H1 (cell line): Measurements from ENCODE around the gene CEP290. TPM values are rescaled to one million over a fixed set of nuclear protein-coding genes. Genes with fewer than 3 reads are reported as not detected.

ENCODE experiments used
- CTCF ChIA-PET: fragments of 300-600 bp; sonication (Branson Sonifier 250); formaldehyde crosslinking; loops from one replicate; lab custom pipeline; 2021; ENCODE audit not compliant: partially characterized antibody; lab: Charles Lee
- POLR2A ChIA-PET: fragments of 300-600 bp; sonication (Branson Sonifier 250); formaldehyde crosslinking; loops from one replicate; lab custom pipeline; 2021; ENCODE audit warnings: inconsistent platforms; ENCODE audit not compliant: partially characterized antibody; lab: Charles Lee
- DNase-seq, 2 experiments: peaks; one replicate each; pipeline versions ENCODE4 v3.0.0 to v3.0.0-alpha.2; 2010 to 2022; ENCODE audit warnings: low spot score in 2 of 2, low read depth in 1 of 2, mixed read lengths in 1 of 2
- FAIRE-seq: peaks from 2 replicates; lab custom pipeline; 2011; peaks lifted over from hg19 to GRCh38; lab: Jason Lieb, UNC
- H2AFZ ChIP-seq: 2 replicates; pipeline ENCODE4 v1.8.1; 2012; ENCODE audit warnings: low read length, inconsistent platforms
- H2AK5ac ChIP-seq: 2 replicates; pipeline ENCODE4 v1.6.1; 2013; ENCODE audit warnings: low read depth, low read length
- H2BK120ac ChIP-seq: replicated peaks from 2 replicates; pipeline ENCODE3; 2013; ENCODE audit warnings: low read depth, low read length, inconsistent platforms
- H2BK12ac ChIP-seq: 2 replicates; pipeline ENCODE4 v1.6.1; 2013; ENCODE audit warnings: low read depth, low read length
- H2BK15ac ChIP-seq: 2 replicates; pipeline ENCODE4 v1.6.1; 2013; ENCODE audit warnings: low read length
- H2BK20ac ChIP-seq: 2 replicates; pipeline ENCODE4 v1.6.1; 2013; ENCODE audit warnings: low read length
- H2BK5ac ChIP-seq: 2 replicates; pipeline ENCODE4 v1.6.1; 2013; ENCODE audit warnings: low read depth, low read length
- H3K14ac ChIP-seq: 2 replicates; pipeline ENCODE4 v1.6.1; 2013; ENCODE audit warnings: inconsistent platforms; ENCODE audit not compliant: insufficient read length
- H3K18ac ChIP-seq: 2 replicates; pipeline ENCODE4 v1.6.1; 2013; ENCODE audit warnings: low read length; ENCODE audit errors: extremely low read depth
- H3K23ac ChIP-seq: 2 replicates; pipeline ENCODE4 v1.6.1; 2013; ENCODE audit warnings: inconsistent platforms; ENCODE audit not compliant: insufficient read length
- H3K23me2 ChIP-seq: 2 replicates; pipeline ENCODE4 v1.6.1; 2013; ENCODE audit warnings: low read depth, low read length
- H3K27ac ChIP-seq: 2 replicates; pipeline ENCODE4 v1.6.1; 2011; ENCODE audit warnings: low read depth, low read length, inconsistent platforms
- H3K27me3 ChIP-seq, 4 experiments: replicated peaks in 1 of 4; 1 replicate in 1 of 4; 2 replicates in 3 of 4; pipeline versions ENCODE4 v1.6.1 to v1.8.1; 2011 to 2013; ENCODE audit warnings: low read length in 3 of 4, mild to moderate bottlenecking in 3 of 4, inconsistent platforms in 2 of 4, mixed read lengths in 2 of 4, moderate library complexity in 1 of 4; ENCODE audit not compliant: control insufficient read depth in 3 of 4, insufficient read depth in 3 of 4; ENCODE audit errors: extremely low read depth in 1 of 4
- H3K36me3 ChIP-seq, 4 experiments: 2 replicates each; pipeline versions ENCODE4 v1.6.1 to v1.8.1; 2011 to 2013; ENCODE audit warnings: mild to moderate bottlenecking in 4 of 4, low read length in 3 of 4, moderate library complexity in 2 of 4, control low read depth in 1 of 4, inconsistent platforms in 1 of 4; ENCODE audit not compliant: insufficient read depth in 4 of 4, control insufficient read depth in 2 of 4
- H3K4ac ChIP-seq: replicated peaks from 2 replicates; pipeline ENCODE3; 2013; ENCODE audit warnings: low read length, low read depth, mixed read lengths, inconsistent platforms; ENCODE audit not compliant: insufficient read length
- H3K4me1 ChIP-seq, 4 experiments: replicated peaks in 1 of 4; 1 replicate in 1 of 4; 2 replicates in 3 of 4; pipeline versions ENCODE4 v1.6.1 to v1.8.1; 2011 to 2013; ENCODE audit warnings: low read length in 3 of 4, inconsistent platforms in 2 of 4, mixed read lengths in 1 of 4; ENCODE audit not compliant: insufficient read depth in 4 of 4, control insufficient read depth in 3 of 4
- H3K4me2 ChIP-seq, 2 experiments: 2 replicates each; pipeline versions ENCODE4 v1.6.1 to v1.8.1; 2011 to 2013; ENCODE audit warnings: low read depth in 2 of 2, low read length in 2 of 2, control low read depth in 1 of 2, inconsistent platforms in 1 of 2, mild to moderate bottlenecking in 1 of 2; ENCODE audit not compliant: insufficient read depth in 1 of 2
- H3K4me3 ChIP-seq, 4 experiments: fragments of 200-600, 300-600 bp in 1 of 4; sonication (generic), shearing (Covaris generic), sonication (Bioruptor Twin) in 1 of 4; 2 replicates each; pipeline versions ENCODE4 v1.5.1 to v1.8.1; 2011 to 2016; ENCODE audit warnings: low read length in 4 of 4, low read depth in 3 of 4, control low read depth in 2 of 4, inconsistent platforms in 2 of 4, mild to moderate bottlenecking in 2 of 4, mixed read lengths in 1 of 4, moderate library complexity in 1 of 4; ENCODE audit not compliant: insufficient read depth in 2 of 4; ENCODE audit errors: extremely low read depth in 1 of 4
- H3K56ac ChIP-seq: replicated peaks from 2 replicates; pipeline ENCODE3; 2013; ENCODE audit warnings: low read depth, mild to moderate bottlenecking, mixed read lengths, low read length, inconsistent platforms; ENCODE audit not compliant: insufficient read length
- H3K79me1 ChIP-seq: 2 replicates; pipeline ENCODE4 v1.6.1; 2013; ENCODE audit warnings: low read depth, low read length, control low read depth
- H3K79me2 ChIP-seq, 2 experiments: 2 replicates each; pipeline versions ENCODE4 v1.6.1 to v1.8.1; 2012 to 2013; ENCODE audit warnings: low read length in 2 of 2, mild to moderate bottlenecking in 2 of 2, inconsistent platforms in 1 of 2; ENCODE audit not compliant: insufficient read depth in 2 of 2, control insufficient read depth in 1 of 2
- H3K9ac ChIP-seq, 4 experiments: replicated peaks in 1 of 4; 1 replicate in 1 of 4; 2 replicates in 3 of 4; pipeline versions ENCODE4 v1.6.1 to v1.8.1; 2011 to 2013; ENCODE audit warnings: low read depth in 3 of 4, low read length in 3 of 4, control low read depth in 2 of 4, mild to moderate bottlenecking in 2 of 4, moderate library complexity in 2 of 4, inconsistent platforms in 1 of 4; ENCODE audit errors: extremely low read depth in 1 of 4
- H3K9me3 ChIP-seq, 2 experiments: 2 replicates each; pipeline versions ENCODE4 v1.6.1 to v1.8.1; 2012 to 2013; ENCODE audit warnings: mild to moderate bottlenecking in 2 of 2, moderate library complexity in 2 of 2, control low read depth in 1 of 2, inconsistent platforms in 1 of 2, low read depth in 1 of 2, low read length in 1 of 2, mixed read lengths in 1 of 2; ENCODE audit not compliant: insufficient read depth in 2 of 2
- H4K20me1 ChIP-seq, 2 experiments: replicated peaks in 1 of 2; 2 replicates each; pipeline versions ENCODE3 to v1.8.1; 2011 to 2013; ENCODE audit warnings: inconsistent platforms in 2 of 2, low read length in 2 of 2, mild to moderate bottlenecking in 1 of 2; ENCODE audit not compliant: insufficient read depth in 2 of 2, control insufficient read depth in 1 of 2
- H4K5ac ChIP-seq: 2 replicates; pipeline ENCODE4 v1.6.1; 2013; ENCODE audit warnings: low read length, low read depth, mixed read lengths, inconsistent platforms; ENCODE audit not compliant: insufficient read length
- H4K8ac ChIP-seq: 2 replicates; pipeline ENCODE4 v1.8.0; 2013; ENCODE audit warnings: mild to moderate bottlenecking, moderate library complexity, low read length, inconsistent platforms; ENCODE audit not compliant: insufficient read depth; ENCODE audit errors: extremely low read depth
- H4K91ac ChIP-seq: replicated peaks from 2 replicates; pipeline ENCODE3; 2013; ENCODE audit warnings: low read length, mixed read lengths, inconsistent platforms; ENCODE audit not compliant: insufficient read length
- CBX8 ChIP-seq: fragments of 300-800, 300-1000 bp; sonication (generic); IDR thresholded peaks from 2 replicates; pipeline ENCODE4 v1.7.1; 2016; ENCODE audit warnings: low read depth, low read length, borderline replicate concordance
- CHD2 ChIP-seq: IDR thresholded peaks from 2 replicates; pipeline ENCODE4 v1.6.1; 2012; ENCODE audit warnings: low read length, improper control_type of control experiment
- CTBP2 ChIP-seq: IDR thresholded peaks from 2 replicates; pipeline ENCODE4 v1.7.0; 2011; ENCODE audit warnings: borderline replicate concordance, mild to moderate bottlenecking, moderate library complexity, mixed read lengths, low read length; ENCODE audit not compliant: insufficient read depth, insufficient read length
- KDM5A ChIP-seq: fragments of 200-600 bp; IDR thresholded peaks from 2 replicates; pipeline ENCODE4 v1.7.1; 2012; ENCODE audit warnings: mild to moderate bottlenecking, low read length, inconsistent platforms, mixed read lengths
- POU5F1 ChIP-seq: IDR thresholded peaks from 2 replicates; pipeline ENCODE4 v1.6.1; 2011; ENCODE audit warnings: low read depth, mild to moderate bottlenecking, low read length, moderate library complexity
- RNF2 ChIP-seq: fragments of 200-900, 300-1000 bp; sonication (generic); IDR thresholded peaks from 2 replicates; pipeline ENCODE4 v1.7.1; 2016; ENCODE audit warnings: borderline replicate concordance, low read depth, mild to moderate bottlenecking, antibody characterized with exemption, low read length; ENCODE audit not compliant: poor library complexity, severe bottlenecking; ENCODE audit errors: missing control alignments
- RXRA ChIP-seq: IDR thresholded peaks from 2 replicates; pipeline ENCODE4 v1.6.1; 2011; ENCODE audit warnings: low read depth, mild to moderate bottlenecking, low read length, moderate library complexity; ENCODE audit not compliant: insufficient read depth
- SIRT6 ChIP-seq: IDR thresholded peaks from one replicate; pipeline ENCODE4 v1.7.1; 2012; ENCODE audit warnings: low read length, inconsistent platforms
- SP4 ChIP-seq: IDR thresholded peaks from 2 replicates; pipeline ENCODE4 v1.6.1; 2012; ENCODE audit warnings: low read length, inconsistent platforms
- WGBS, 2 experiments: shearing (Covaris generic) in 1 of 2; methylation state at CpG; one replicate each; pipeline versions ENCODE4 v1.1.6 to v1.1.7; 2013 to 2015; ENCODE audit warnings: low lambda C conversion rate in 2 of 2, mixed read lengths in 2 of 2, inconsistent platforms in 1 of 2, low coverage in 1 of 2, missing lambda C conversion rate in 1 of 2; ENCODE audit not compliant: insufficient replicate concordance in 2 of 2, insufficient coverage in 1 of 2, insufficient read length in 1 of 2; ENCODE audit errors: extremely low coverage in 1 of 2, missing lambda C conversion rate in 1 of 2; 5-methylcytosine and 5-hydroxymethylcytosine counted together
- polyA plus RNA-seq, 7 experiments: library from polyadenylated mRNA; depleted of rRNA in 3 of 7; stranded (reverse) in 5 of 7; unstranded in 2 of 7; fragments of >200 nt in 5 of 7; fragments of 200-250 nt in 2 of 7; gene quantifications; 1 replicate in 5 of 7; 2 replicates in 1 of 7; 4 replicates in 1 of 7; pipeline versions ENCODE4 v1.2.1 to v1.2.3, GENCODE V29; 2011 to 2013; ENCODE audit warnings: missing spikeins in 2 of 7, mixed read lengths in 2 of 7
- total RNA-seq: library from RNA; stranded (reverse); fragmentation: NEBNext Ultra II Directional; extraction: Animal tissue kit (Norgen Biotek cat#: 25700); gene quantifications from 2 replicates; pipeline ENCODE4 v1.2.1, GENCODE V29; 2021

Gene CEP290
- total and polyA plus RNA-seq, 2 of the 8 experiments (the other 6 are each of a cell fraction or from before 2014, with no cell fraction given), result 2.1 to 5.9 TPM

DNA sequence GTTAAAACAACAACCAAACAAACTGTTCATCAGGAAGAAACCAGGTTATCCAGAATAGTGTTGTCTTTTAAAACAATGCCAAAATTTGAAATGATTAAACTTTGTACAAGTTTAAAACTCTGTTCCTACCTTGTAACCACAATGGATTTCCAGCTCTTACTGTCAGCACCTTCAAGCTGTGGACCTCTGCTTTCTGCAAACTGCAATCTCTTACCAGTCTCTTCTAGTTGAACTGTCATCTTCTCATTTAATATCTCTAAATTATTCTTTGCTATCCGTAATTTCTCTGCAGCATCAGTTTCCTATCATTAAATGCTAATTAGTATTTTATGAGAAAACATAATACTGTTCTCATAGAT lies 83.2 kb downstream of the CEP290 start:
- Histone ChIP-seq H3K14ac (no peak overlapping the region), H3K56ac (no peak overlapping the region)
- POLR2A ChIA-PET, result no interaction called here
- TF ChIP-seq CTBP2 (no peak), SIRT6 (no peak), RNF2 (no peak), RXRA (no peak), KDM5A (no peak), POU5F1 (no peak), CHD2 (no peak), SP4 (no peak), CBX8 (no peak)

More for the DNA sequence above, 83.2 kb downstream of the CEP290 start:
- WGBS, 2 experiments, result 95% methylated on average over 1 of the region's 1 CpG; no CpG with 5 or more reads in 1 of the 2 experiments
- H3K27me3 ChIP-seq, result no peaks in the 10 kb centered on the region
- FAIRE-seq (no peak), DNase-seq (no peak)
- H3K36me3 ChIP-seq, result no peaks in the 10 kb centered on the region; a peak in 2 of 8 replicates
- H2AFZ ChIP-seq, result no peak overlapping the region
- H3K79me1 ChIP-seq, result no peaks in the 10 kb centered on the region
- no peak overlapping the region for H3K27ac ChIP-seq
- no peak overlapping the region for H3K18ac ChIP-seq
- H3K4ac ChIP-seq, result no peak overlapping the region
- no peaks in the 10 kb centered on the region for H3K23me2 ChIP-seq
- H3K4me3 ChIP-seq, result no peak overlapping the region
- H2BK5ac ChIP-seq, result no peak overlapping the region
- H4K91ac ChIP-seq, result no peak overlapping the region
- H3K79me2 ChIP-seq, result no peaks in the 10 kb centered on the region
- no peak overlapping the region for H2AK5ac ChIP-seq
- H4K20me1 ChIP-seq, result no peaks in the 10 kb centered on the region
- H3K4me2 ChIP-seq, result no peak overlapping the region
- H2BK20ac ChIP-seq, result no peak overlapping the region
- H2BK15ac ChIP-seq, result no peak overlapping the region
- no peak overlapping the region for H4K5ac ChIP-seq
- no peak overlapping the region for H2BK12ac ChIP-seq
- no peaks in the 10 kb centered on the region for H3K4me1 ChIP-seq
- H4K8ac ChIP-seq, result no peak overlapping the region
- no peak overlapping the region for H3K9ac ChIP-seq
- H3K9me3 ChIP-seq, result no peaks in the 10 kb centered on the region
- no peak overlapping the region for H3K23ac ChIP-seq
- H2BK120ac ChIP-seq, result no peak overlapping the region
- CTCF ChIA-PET, result interaction anchor here (0.6 kb wide), 1 partner anchor 95 kb away, joined by 3 read pairs; no protein-coding TSS in a partner anchor
